ENCODE measurements around the gene HTRA3.

Gene HTRA3

GRCh38 chr4:8234715-8235114 is 34.8 kb upstream of the HTRA3 start:
- DNase-seq (ENCODE audit: low read depth), result no peak

GRCh38 chr4:8235224-8235623 is 34.3 kb upstream of the HTRA3 start:
- no peak for DNase-seq (ENCODE audit: low read depth)

- DNase-seq (ENCODE audit: low read depth), result no peak
Measured at GRCh38 chr4:8235686-8236085, 33.9 kb upstream of the HTRA3 start.

- DNase-seq (ENCODE audit: low read depth), result no peak
Measured at GRCh38 chr4:8236106-8236919, 33.2 kb upstream of the HTRA3 start.

GRCh38 chr4:8236920-8237195 is 32.7 kb upstream of the HTRA3 start:
- DNase-seq (ENCODE audit: low read depth), result no peak

GRCh38 chr4:8237256-8237989 is 32.1 kb upstream of the HTRA3 start:
- DNase-seq (ENCODE audit: low read depth), result no peak

- no peak for DNase-seq (ENCODE audit: low read depth)
Measured at GRCh38 chr4:8238036-8238511, 31.5 kb upstream of the HTRA3 start.

- DNase-seq (ENCODE audit: low read depth), result peak; percentile 21
Measured at GRCh38 chr4:8238515-8239053, 31.0 kb upstream of the HTRA3 start.

GRCh38 chr4:8239226-8239625 is 30.3 kb upstream of the HTRA3 start:
- no peak for DNase-seq (ENCODE audit: low read depth)

GRCh38 chr4:8239661-8240060 is 29.9 kb upstream of the HTRA3 start:
- no peak for DNase-seq (ENCODE audit: low read depth)

GRCh38 chr4:8240211-8241041 is 29.1 kb upstream of the HTRA3 start:
- DNase-seq (ENCODE audit: low read depth), result no peak

GRCh38 chr4:8241211-8241779 is 28.3 kb upstream of the HTRA3 start:
- DNase-seq (ENCODE audit: low read depth), result no peak

- DNase-seq (ENCODE audit: low read depth), result peak; percentile 87
Measured at GRCh38 chr4:8241895-8242696, 27.5 kb upstream of the HTRA3 start.

GRCh38 chr4:8242782-8243560 is 26.6 kb upstream of the HTRA3 start:
- DNase-seq (ENCODE audit: low read depth), result no peak

GRCh38 chr4:8244001-8244757 is 25.4 kb upstream of the HTRA3 start:
- DNase-seq (ENCODE audit: low read depth), result no peak

- no peak for DNase-seq (ENCODE audit: low read depth)
Measured at GRCh38 chr4:8244931-8245460, 24.6 kb upstream of the HTRA3 start.

- DNase-seq (ENCODE audit: low read depth), result no peak
Measured at GRCh38 chr4:8245884-8246833, 23.4 kb upstream of the HTRA3 start.

Data from ELR (cell line).